Ovary (tissue), 3 donors: ENCODE measurements around the gene SPRED2.

Source experiments
- CTCF ChIP-seq, 3 donors: fragments of 450-650 bp in 2 of 3; fragments of 200-600 bp in 1 of 3; IDR thresholded peaks; one replicate each; pipeline versions ENCODE4 v1.5.1 to v1.8.0; 2016 to 2022; ENCODE audit warnings: antibody characterized with exemption in 3 of 3, mild to moderate bottlenecking in 1 of 3
- POLR2A ChIP-seq: fragments of 450-650 bp; IDR thresholded peaks from one replicate; pipeline ENCODE4 v1.6.1; 2017; ENCODE audit warnings: antibody characterized with exemption, mild to moderate bottlenecking, moderate library complexity
- donor health status: DM: no; HTN: no; CAD: no.

GRCh38 chr2:65277118-65277517, 155.3 kb downstream of the SPRED2 start:
- TF ChIP-seq CTCF (IDR thresholded peaks at IDR 0.05) = no peak
- no peak for TF ChIP-seq POLR2A
